ENCODE results near the gene TSHZ2.

GRCh38 chr20:53040693-53041589 is 68.8 kb downstream of the TSHZ2 start:
- no peak for TF ChIP-seq POLR2A (IDR thresholded peaks at IDR 0.05)
- TF ChIP-seq CTCF (IDR thresholded peaks at IDR 0.05), result no peak

Data from testis (tissue), 2 donors.